HepG2 (cell line): ENCODE measurements around the gene NRG4. TPM values are rescaled to one million over a fixed set of nuclear protein-coding genes. Genes with fewer than 3 reads are reported as not detected.

Experiments used
- ARID2 ChIP-seq: sonication (generic); formaldehyde crosslinking; IDR thresholded peaks from 2 replicates; pipeline ENCODE4 v1.8.1; 2022; ENCODE audit warnings: mild to moderate bottlenecking, missing genetic modification reagents, borderline replicate concordance
- DNMT1 ChIP-seq: sonication (generic); formaldehyde crosslinking; IDR thresholded peaks from 2 replicates; pipeline ENCODE4 v1.5.1; 2020; ENCODE audit warnings: mild to moderate bottlenecking, missing genetic modification reagents
- JUNB ChIP-seq: sonication (generic); formaldehyde crosslinking; IDR thresholded peaks from 2 replicates; pipeline ENCODE4 v1.8.0; 2022; ENCODE audit warnings: missing genetic modification reagents, mild to moderate bottlenecking, borderline replicate concordance
- KLF13 ChIP-seq: sonication (generic); formaldehyde crosslinking; IDR thresholded peaks from 2 replicates; pipeline ENCODE4 v1.4.0; 2020; ENCODE audit warnings: mild to moderate bottlenecking, missing genetic modification reagents
- MED8 ChIP-seq: sonication (generic); formaldehyde crosslinking; IDR thresholded peaks from 2 replicates; pipeline ENCODE4 v1.8.1; 2023; ENCODE audit warnings: mild to moderate bottlenecking, missing genetic modification reagents; ENCODE audit not compliant: insufficient replicate concordance
- NRL ChIP-seq: sonication (generic); formaldehyde crosslinking; IDR thresholded peaks from 2 replicates; pipeline ENCODE4 v1.5.0; 2020; ENCODE audit warnings: missing genetic modification reagents, mild to moderate bottlenecking, moderate library complexity, borderline replicate concordance
- XRCC5 ChIP-seq: fragments of 200-400 bp; formaldehyde crosslinking; optimal IDR thresholded peaks from 2 replicates; pipeline ENCODE3; 2017; ENCODE audit warnings: mild to moderate bottlenecking, low read length
- YEATS4 ChIP-seq: sonication (generic); formaldehyde crosslinking; IDR thresholded peaks from 2 replicates; pipeline ENCODE4 v1.4.0; 2020; ENCODE audit warnings: missing genetic modification reagents, borderline replicate concordance
- ZNF101 ChIP-seq: sonication (generic); formaldehyde crosslinking; IDR thresholded peaks from 2 replicates; pipeline ENCODE4 v1.4.0; 2020; ENCODE audit warnings: mild to moderate bottlenecking, low read depth, missing genetic modification reagents, borderline replicate concordance
- ZNF12 ChIP-seq: sonication (generic); formaldehyde crosslinking; IDR thresholded peaks from 2 replicates; pipeline ENCODE4 v1.5.0; 2020; ENCODE audit warnings: missing genetic modification reagents
- ZNF205 ChIP-seq: IDR thresholded peaks from 2 replicates; pipeline ENCODE4 v1.6.1; 2018; ENCODE audit warnings: missing biosample characterization, missing genetic modification reagents
- ZNF207 ChIP-seq: fragments of 450-650 bp; IDR thresholded peaks from 2 replicates; pipeline ENCODE4 v1.6.1; 2016; ENCODE audit warnings: antibody characterized with exemption, borderline replicate concordance
- ZNF251 ChIP-seq: sonication (generic); formaldehyde crosslinking; IDR thresholded peaks from 2 replicates; pipeline ENCODE4 v1.9.0; 2021; ENCODE audit warnings: mild to moderate bottlenecking, missing genetic modification reagents
- ZNF616 ChIP-seq: sonication (generic); formaldehyde crosslinking; IDR thresholded peaks from 2 replicates; pipeline ENCODE4 v1.5.0; 2020; ENCODE audit warnings: low read depth, mild to moderate bottlenecking, missing genetic modification reagents
- ZNF670 ChIP-seq: sonication (generic); formaldehyde crosslinking; IDR thresholded peaks from 2 replicates; pipeline ENCODE4 v1.8.0; 2022; ENCODE audit warnings: mild to moderate bottlenecking, missing genetic modification reagents, borderline replicate concordance
- polyA plus RNA-seq, 8 experiments: library from polyadenylated mRNA; depleted of rRNA in 3 of 8; stranded (reverse) in 7 of 8; unstranded in 1 of 8; fragments of >200 nt; fragmentation: Illumina TruSeq in 4 of 8; extraction: Trizol in 4 of 8; gene quantifications; 2 replicates each; pipeline versions ENCODE4 v1.2.1 to v1.2.3, GENCODE V29; 2011 to 2016; ENCODE audit warnings: low read depth in 4 of 8, missing spikeins in 1 of 8, mixed read lengths in 1 of 8; ENCODE audit not compliant: insufficient read depth in 1 of 8
- total RNA-seq, 5 experiments: library from RNA; depleted of rRNA; stranded (reverse); fragments of >200 nt; fragmentation: Illumina TruSeq; extraction: Trizol; gene quantifications; 2 replicates each; pipeline ENCODE4 v1.2.3, GENCODE V29; 2016; ENCODE audit warnings: low read depth in 1 of 5
- TF ChIP-seq, protein P1 (sequence below): sonication (generic); formaldehyde crosslinking; IDR thresholded peaks from 2 replicates; pipeline ENCODE4 v1.8.1; 2023; ENCODE audit warnings: mild to moderate bottlenecking, missing genetic modification reagents, borderline replicate concordance
- TF ChIP-seq, protein P2 (sequence below): sonication (generic); formaldehyde crosslinking; IDR thresholded peaks from 2 replicates; pipeline ENCODE4 v1.4.0; 2020; ENCODE audit warnings: mild to moderate bottlenecking, missing genetic modification reagents

The NRG4 gene
- total and polyA plus RNA-seq, 2 of the 13 experiments (the other 11 are each of a cell fraction or from before 2014, with no cell fraction given), result 0.01 TPM; not detected in 1

DNA sequence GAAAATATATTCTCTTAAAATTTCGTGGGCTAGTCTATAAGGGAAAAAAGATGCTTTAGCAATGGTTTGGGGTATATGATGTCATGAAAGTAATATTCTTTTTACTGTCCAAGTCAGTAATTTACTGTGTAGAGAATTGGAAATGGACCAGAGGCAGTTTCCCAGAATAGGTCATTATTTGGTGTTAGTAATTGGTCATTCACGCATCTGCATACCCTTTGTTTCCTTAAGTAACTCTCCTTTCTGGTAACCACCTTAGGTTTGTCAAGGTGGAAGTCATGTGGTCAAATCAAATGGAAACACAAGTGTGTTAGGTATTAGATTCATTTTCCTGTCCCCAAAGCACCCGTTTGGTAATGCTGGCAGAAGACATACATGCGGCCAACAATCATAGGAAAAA lies 84.6 kb downstream of the NRG4 start (continued):
- TF ChIP-seq ZNF205 (CRISPR knock-in tag) (no peak), ZNF670 (CRISPR knock-in tag) (no peak), XRCC5 (no peak), ZNF101 (no peak), ZNF616 (CRISPR knock-in tag) (no peak), ZNF251 (no peak), ZNF12 (no peak), ZNF207 (no peak), MED8 (CRISPR knock-in tag) (no peak), YEATS4 (no peak), DNMT1 (no peak), NRL (CRISPR knock-in tag) (no peak), JUNB (no peak), KLF13 (CRISPR knock-in tag) (no peak), ARID2 (CRISPR knock-in tag) (no peak)
- TF ChIP-seq, protein P1, sequence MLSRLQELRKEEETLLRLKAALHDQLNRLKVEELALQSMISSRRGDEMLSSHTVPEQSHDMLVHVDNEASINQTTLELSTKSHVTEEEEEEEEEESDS (CRISPR knock-in tag), result no peak
- TF ChIP-seq, protein P2, sequence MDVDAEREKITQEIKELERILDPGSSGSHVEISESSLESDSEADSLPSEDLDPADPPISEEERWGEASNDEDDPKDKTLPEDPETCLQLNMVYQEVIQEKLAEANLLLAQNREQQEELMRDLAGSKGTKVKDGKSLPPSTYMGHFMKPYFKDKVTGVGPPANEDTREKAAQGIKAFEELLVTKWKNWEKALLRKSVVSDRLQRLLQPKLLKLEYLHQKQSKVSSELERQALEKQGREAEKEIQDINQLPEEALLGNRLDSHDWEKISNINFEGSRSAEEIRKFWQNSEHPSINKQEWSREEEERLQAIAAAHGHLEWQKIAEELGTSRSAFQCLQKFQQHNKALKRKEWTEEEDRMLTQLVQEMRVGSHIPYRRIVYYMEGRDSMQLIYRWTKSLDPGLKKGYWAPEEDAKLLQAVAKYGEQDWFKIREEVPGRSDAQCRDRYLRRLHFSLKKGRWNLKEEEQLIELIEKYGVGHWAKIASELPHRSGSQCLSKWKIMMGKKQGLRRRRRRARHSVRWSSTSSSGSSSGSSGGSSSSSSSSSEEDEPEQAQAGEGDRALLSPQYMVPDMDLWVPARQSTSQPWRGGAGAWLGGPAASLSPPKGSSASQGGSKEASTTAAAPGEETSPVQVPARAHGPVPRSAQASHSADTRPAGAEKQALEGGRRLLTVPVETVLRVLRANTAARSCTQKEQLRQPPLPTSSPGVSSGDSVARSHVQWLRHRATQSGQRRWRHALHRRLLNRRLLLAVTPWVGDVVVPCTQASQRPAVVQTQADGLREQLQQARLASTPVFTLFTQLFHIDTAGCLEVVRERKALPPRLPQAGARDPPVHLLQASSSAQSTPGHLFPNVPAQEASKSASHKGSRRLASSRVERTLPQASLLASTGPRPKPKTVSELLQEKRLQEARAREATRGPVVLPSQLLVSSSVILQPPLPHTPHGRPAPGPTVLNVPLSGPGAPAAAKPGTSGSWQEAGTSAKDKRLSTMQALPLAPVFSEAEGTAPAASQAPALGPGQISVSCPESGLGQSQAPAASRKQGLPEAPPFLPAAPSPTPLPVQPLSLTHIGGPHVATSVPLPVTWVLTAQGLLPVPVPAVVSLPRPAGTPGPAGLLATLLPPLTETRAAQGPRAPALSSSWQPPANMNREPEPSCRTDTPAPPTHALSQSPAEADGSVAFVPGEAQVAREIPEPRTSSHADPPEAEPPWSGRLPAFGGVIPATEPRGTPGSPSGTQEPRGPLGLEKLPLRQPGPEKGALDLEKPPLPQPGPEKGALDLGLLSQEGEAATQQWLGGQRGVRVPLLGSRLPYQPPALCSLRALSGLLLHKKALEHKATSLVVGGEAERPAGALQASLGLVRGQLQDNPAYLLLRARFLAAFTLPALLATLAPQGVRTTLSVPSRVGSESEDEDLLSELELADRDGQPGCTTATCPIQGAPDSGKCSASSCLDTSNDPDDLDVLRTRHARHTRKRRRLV (CRISPR knock-in tag), result no peak
